Neural cell (in vitro differentiated cells): ENCODE measurements around the gene GPR35. TPM values are rescaled to one million over a fixed set of nuclear protein-coding genes. Genes with fewer than 3 reads are reported as not detected.
"Not testable (repeated sequence)": the region's sequence is repeated elsewhere in the genome, so short reads cannot be mapped to it uniquely, and the experiment has no call there.

ENCODE experiments used
- H2AFZ ChIP-seq: fragments of 200-600, 300-800 bp; sonication (generic), shearing (Covaris generic); 2 replicates; pipeline ENCODE4 v1.6.0; 2014; ENCODE audit warnings: low read depth, mild to moderate bottlenecking, antibody characterized with exemption, low read length, moderate library complexity
- H3F3A ChIP-seq: fragments of 200-600 bp; shearing (Covaris generic); 2 replicates; pipeline ENCODE4 v1.6.1; 2016; ENCODE audit warnings: mild to moderate bottlenecking, moderate library complexity, mixed read lengths, antibody characterized with exemption, low read length; ENCODE audit not compliant: insufficient read depth, poor library complexity, severe bottlenecking
- H3K27ac ChIP-seq: fragments of 200-600, 300-800 bp; sonication (generic), shearing (Covaris generic); 2 replicates; pipeline ENCODE4 v1.5.1; 2014; ENCODE audit warnings: mild to moderate bottlenecking, low read length, moderate library complexity
- H3K27me3 ChIP-seq: fragments of 300-800, 200-600 bp; sonication (generic), shearing (Covaris generic); 2 replicates; pipeline ENCODE4 v1.6.0; 2014; ENCODE audit warnings: mild to moderate bottlenecking, low read depth, low read length, moderate library complexity; ENCODE audit not compliant: insufficient read depth
- H3K36me3 ChIP-seq: fragments of 300-800, 200-600 bp; sonication (generic), shearing (Covaris generic); 2 replicates; pipeline ENCODE4 v1.5.1; 2014; ENCODE audit warnings: mild to moderate bottlenecking, antibody characterized with exemption, low read length, moderate library complexity; ENCODE audit not compliant: insufficient read depth
- H3K4me2 ChIP-seq: fragments of 300-800, 200-600 bp; sonication (generic), shearing (Covaris generic); 2 replicates; pipeline ENCODE4 v1.6.0; 2014; ENCODE audit warnings: mild to moderate bottlenecking, low read length
- H3K4me3 ChIP-seq: fragments of 300-800, 200-600 bp; sonication (generic), shearing (Covaris generic); 2 replicates; pipeline ENCODE4 v1.5.1; 2014; ENCODE audit warnings: mild to moderate bottlenecking, low read length, moderate library complexity
- H3K79me2 ChIP-seq: fragments of 200-600 bp; shearing (Covaris generic); replicated peaks from 2 replicates; pipeline ENCODE4 v1.6.0; 2014; ENCODE audit warnings: mild to moderate bottlenecking, low read length, moderate library complexity; ENCODE audit not compliant: insufficient read depth
- H3K9ac ChIP-seq: fragments of 300-800, 200-600 bp; sonication (generic), shearing (Covaris generic); 2 replicates; pipeline ENCODE4 v1.6.1; 2016; ENCODE audit warnings: mild to moderate bottlenecking, low read length, mixed read lengths
- H3K9me2 ChIP-seq: fragments of 200-600 bp; shearing (Covaris generic); 2 replicates; pipeline ENCODE4 v1.6.1; 2016; ENCODE audit warnings: mild to moderate bottlenecking, low read length, mixed read lengths; ENCODE audit not compliant: insufficient read depth
- H3K9me3 ChIP-seq: fragments of 200-600, 300-800 bp; sonication (generic), shearing (Covaris generic); 2 replicates; pipeline ENCODE4 v1.6.1; 2016; ENCODE audit warnings: mild to moderate bottlenecking, mixed run types, low read length, moderate library complexity, mixed read lengths
- H4K20me1 ChIP-seq: fragments of 200-600 bp; shearing (Covaris generic); 2 replicates; pipeline ENCODE4 v1.6.1; 2016; ENCODE audit warnings: mild to moderate bottlenecking, mixed run types; ENCODE audit not compliant: insufficient read depth
- CTCF ChIP-seq: fragments of 450-650 bp; IDR thresholded peaks from 2 replicates; pipeline ENCODE4 v1.5.1; 2014; ENCODE audit warnings: antibody characterized with exemption, mild to moderate bottlenecking, moderate library complexity; ENCODE audit not compliant: poor library complexity, severe bottlenecking
- EP300 ChIP-seq: fragments of 450-650 bp; conservative IDR thresholded peaks from 2 replicates; pipeline ENCODE4 v1.6.1; 2014; ENCODE audit warnings: antibody characterized with exemption, mild to moderate bottlenecking, moderate library complexity; ENCODE audit not compliant: poor library complexity, severe bottlenecking
- EZH2 ChIP-seq: fragments of 200-600, 300-800 bp; shearing (Covaris generic), sonication (generic); IDR thresholded peaks from 2 replicates; pipeline ENCODE4 v1.6.1; 2014; ENCODE audit warnings: antibody characterized with exemption, low read length, borderline replicate concordance, mild to moderate bottlenecking; ENCODE audit not compliant: insufficient read depth, poor library complexity, severe bottlenecking
- MXI1 ChIP-seq: fragments of 450-650 bp; conservative IDR thresholded peaks from 2 replicates; pipeline ENCODE4 v1.6.1; 2014; ENCODE audit warnings: antibody characterized with exemption, mild to moderate bottlenecking; ENCODE audit not compliant: poor library complexity, severe bottlenecking
- POLR2AphosphoS5 ChIP-seq: IDR thresholded peaks from 2 replicates; pipeline ENCODE4 v1.6.1; 2012
- RAD21 ChIP-seq: fragments of 450-650 bp; conservative IDR thresholded peaks from 2 replicates; pipeline ENCODE4 v1.6.1; 2014; ENCODE audit warnings: antibody characterized with exemption, mild to moderate bottlenecking, moderate library complexity
- REST ChIP-seq: IDR thresholded peaks from 2 replicates; pipeline ENCODE4 v1.6.1; 2012; ENCODE audit warnings: borderline replicate concordance
- SMC3 ChIP-seq: fragments of 450-650 bp; conservative IDR thresholded peaks from 2 replicates; pipeline ENCODE4 v1.6.1; 2014; ENCODE audit warnings: antibody characterized with exemption, mild to moderate bottlenecking, moderate library complexity; ENCODE audit not compliant: poor library complexity
- TAF1 ChIP-seq: IDR thresholded peaks from 2 replicates; pipeline ENCODE4 v1.6.1; 2012; ENCODE audit warnings: low read depth
- polyA plus RNA-seq: library from polyadenylated mRNA; depleted of rRNA; stranded (reverse); fragments of >200 nt; gene quantifications from 2 replicates; pipeline ENCODE4 v1.2.3, GENCODE V29; 2014

Gene GPR35
- polyA plus RNA-seq, 1 donor from 2014 or later, result 2.8 TPM

GRCh38 chr2:240616860-240617666 is 8.2 kb upstream of the GPR35 start:
- H3K9ac ChIP-seq, H3K9me2 ChIP-seq, H3K27ac ChIP-seq, H2AFZ ChIP-seq, H3K4me2 ChIP-seq, H3K36me3 ChIP-seq, H4K20me1 ChIP-seq, H3K79me2 ChIP-seq, H3K4me3 ChIP-seq, H3K27me3 ChIP-seq, H3K9me3 ChIP-seq, H3F3A ChIP-seq: not testable (repeated sequence)

GRCh38 chr2:240618776-240619175 is 6.5 kb upstream of the GPR35 start:
- Histone ChIP-seq H3K9me3 (no peaks in the 10 kb centered on the region), H3K4me2 (no peak overlapping the region), H3F3A (no peaks in the 10 kb centered on the region), H3K79me2 (no peaks in the 10 kb centered on the region), H3K27ac (no peak overlapping the region), H3K36me3 (no peaks in the 10 kb centered on the region), H3K9me2 (no peaks in the 10 kb centered on the region), H3K27me3 (no peaks in the 10 kb centered on the region), H2AFZ (no peak overlapping the region), H3K4me3 (no peak overlapping the region), H3K9ac (no peak overlapping the region), H4K20me1 (no peaks in the 10 kb centered on the region)
- TF ChIP-seq SMC3 (no peak), POLR2AphosphoS5 (no peak), CTCF (no peak), REST (no peak), TAF1 (no peak), EZH2 (no peak), RAD21 (no peak), EP300 (no peak), MXI1 (no peak)
